ENCODE results near the gene TMEM89.

The TMEM89 gene

GRCh38 chr3:48588230-48588629, 33.3 kb downstream of the TMEM89 start:
- H3K4me3 ChIP-seq (ENCODE audit: low read depth, low read length) = no peak overlapping the region
- H3K9me3 ChIP-seq (ENCODE audit: control insufficient read depth, insufficient read depth, low read depth, low read length) = no peaks in the 10 kb centered on the region
- TF ChIP-seq ZNF76 (tag by site-specific recombination; IDR thresholded peaks at IDR 0.05; ENCODE audit: borderline replicate concordance, low read depth) (no peak), SP3 (tag by site-specific recombination; IDR thresholded peaks at IDR 0.05) (no peak), ZBTB1 (tag by site-specific recombination; IDR thresholded peaks at IDR 0.05) (no peak), ZNF354C (tag by site-specific recombination; IDR thresholded peaks at IDR 0.05; ENCODE audit: borderline replicate concordance, low read depth) (no peak), ZNF561 (tag by site-specific recombination; IDR thresholded peaks at IDR 0.05; ENCODE audit: borderline replicate concordance) (no peak), ZBTB49 (tag by site-specific recombination; IDR thresholded peaks at IDR 0.05; ENCODE audit: low read depth) (no peak), OVOL3 (tag by site-specific recombination; IDR thresholded peaks at IDR 0.05) (no peak), ZSCAN23 (tag by site-specific recombination; IDR thresholded peaks at IDR 0.05) (no peak), ZNF132 (tag by site-specific recombination; IDR thresholded peaks at IDR 0.05; ENCODE audit: borderline replicate concordance) (no peak), ZNF112 (tag by site-specific recombination; IDR thresholded peaks at IDR 0.05) (no peak), ZNF223 (tag by site-specific recombination; IDR thresholded peaks at IDR 0.05) (no peak)
- TF ChIP-seq, protein P1, sequence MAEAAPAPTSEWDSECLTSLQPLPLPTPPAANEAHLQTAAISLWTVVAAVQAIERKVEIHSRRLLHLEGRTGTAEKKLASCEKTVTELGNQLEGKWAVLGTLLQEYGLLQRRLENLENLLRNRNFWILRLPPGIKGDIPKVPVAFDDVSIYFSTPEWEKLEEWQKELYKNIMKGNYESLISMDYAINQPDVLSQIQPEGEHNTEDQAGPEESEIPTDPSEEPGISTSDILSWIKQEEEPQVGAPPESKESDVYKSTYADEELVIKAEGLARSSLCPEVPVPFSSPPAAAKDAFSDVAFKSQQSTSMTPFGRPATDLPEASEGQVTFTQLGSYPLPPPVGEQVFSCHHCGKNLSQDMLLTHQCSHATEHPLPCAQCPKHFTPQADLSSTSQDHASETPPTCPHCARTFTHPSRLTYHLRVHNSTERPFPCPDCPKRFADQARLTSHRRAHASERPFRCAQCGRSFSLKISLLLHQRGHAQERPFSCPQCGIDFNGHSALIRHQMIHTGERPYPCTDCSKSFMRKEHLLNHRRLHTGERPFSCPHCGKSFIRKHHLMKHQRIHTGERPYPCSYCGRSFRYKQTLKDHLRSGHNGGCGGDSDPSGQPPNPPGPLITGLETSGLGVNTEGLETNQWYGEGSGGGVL (tag by site-specific recombination; IDR thresholded peaks at IDR 0.05) = no peak
- TF ChIP-seq, protein P2, sequence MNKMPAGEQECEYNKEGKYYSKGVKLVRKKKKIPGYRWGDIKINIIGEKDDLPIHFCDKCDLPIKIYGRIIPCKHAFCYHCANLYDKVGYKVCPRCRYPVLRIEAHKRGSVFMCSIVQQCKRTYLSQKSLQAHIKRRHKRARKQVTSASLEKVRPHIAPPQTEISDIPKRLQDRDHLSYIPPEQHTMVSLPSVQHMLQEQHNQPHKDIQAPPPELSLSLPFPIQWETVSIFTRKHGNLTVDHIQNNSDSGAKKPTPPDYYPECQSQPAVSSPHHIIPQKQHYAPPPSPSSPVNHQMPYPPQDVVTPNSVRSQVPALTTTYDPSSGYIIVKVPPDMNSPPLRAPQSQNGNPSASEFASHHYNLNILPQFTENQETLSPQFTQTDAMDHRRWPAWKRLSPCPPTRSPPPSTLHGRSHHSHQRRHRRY (tag by site-specific recombination; IDR thresholded peaks at IDR 0.05) = no peak
- TF ChIP-seq, protein P3, sequence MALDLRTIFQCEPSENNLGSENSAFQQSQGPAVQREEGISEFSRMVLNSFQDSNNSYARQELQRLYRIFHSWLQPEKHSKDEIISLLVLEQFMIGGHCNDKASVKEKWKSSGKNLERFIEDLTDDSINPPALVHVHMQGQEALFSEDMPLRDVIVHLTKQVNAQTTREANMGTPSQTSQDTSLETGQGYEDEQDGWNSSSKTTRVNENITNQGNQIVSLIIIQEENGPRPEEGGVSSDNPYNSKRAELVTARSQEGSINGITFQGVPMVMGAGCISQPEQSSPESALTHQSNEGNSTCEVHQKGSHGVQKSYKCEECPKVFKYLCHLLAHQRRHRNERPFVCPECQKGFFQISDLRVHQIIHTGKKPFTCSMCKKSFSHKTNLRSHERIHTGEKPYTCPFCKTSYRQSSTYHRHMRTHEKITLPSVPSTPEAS (tag by site-specific recombination; IDR thresholded peaks at IDR 0.05) = no peak
- ChIA-PET POLR2A (no interaction called here), CTCF (no interaction called here)
- H3K36me3 ChIP-seq (ENCODE audit: control insufficient read depth in 2 of 2, insufficient read depth in 1 of 2, low read length in 2 of 2) = peaks cover 0 to 3% of the 10 kb centered on the region in 2 experiments; a peak in 1 of 3 replicates
- no peaks in the 10 kb centered on the region for H3K4me1 ChIP-seq (ENCODE audit: control insufficient read depth, insufficient read depth, low read length)
- no peak overlapping the region for H3K27ac ChIP-seq (ENCODE audit: extremely low read depth, low read depth, low read length)

GRCh38 chr3:48587686-48588085, 33.9 kb downstream of the TMEM89 start:
- POLR2A ChIA-PET = no interaction called here
- CTCF ChIA-PET = no interaction called here
- peaks cover 0 to 3% of the 10 kb centered on the region in 2 experiments; a peak in 1 of 3 replicates for H3K36me3 ChIP-seq (ENCODE audit: control insufficient read depth in 2 of 2, insufficient read depth in 1 of 2, low read length in 2 of 2)
- H3K4me1 ChIP-seq (ENCODE audit: control insufficient read depth, insufficient read depth, low read length) = no peaks in the 10 kb centered on the region
- H3K4me3 ChIP-seq (ENCODE audit: low read depth, low read length) = no peak overlapping the region
- H3K27ac ChIP-seq (ENCODE audit: extremely low read depth, low read depth, low read length) = no peak overlapping the region
- TF ChIP-seq BCL11A (tag by site-specific recombination; IDR thresholded peaks at IDR 0.05; ENCODE audit: low read depth) (no peak), ZNF785 (tag by site-specific recombination; IDR thresholded peaks at IDR 0.05) (no peak), ZSCAN30 (tag by site-specific recombination; IDR thresholded peaks at IDR 0.05) (no peak), ZNF610 (tag by site-specific recombination; IDR thresholded peaks at IDR 0.05; ENCODE audit: borderline replicate concordance) (no peak), ZNF664 (tag by site-specific recombination; IDR thresholded peaks at IDR 0.05) (no peak)
- H3K9me3 ChIP-seq (ENCODE audit: control insufficient read depth, insufficient read depth, low read depth, low read length) = no peaks in the 10 kb centered on the region

All from HEK293 (cell line).